Measurements from ENCODE around the gene KDM2A. TPM values are rescaled to one million over a fixed set of nuclear protein-coding genes. Genes with fewer than 3 reads are reported as not detected.

The KDM2A gene
- total RNA-seq, 1 donor from 2014 or later: 70.4 TPM

- no peak for FAIRE-seq
- no peak overlapping the region for H3K4me3 Mint-ChIP-seq (ENCODE audit: unreplicated experiment)
- Histone ChIP-seq H2AFZ (ENCODE audit: low read depth, low read length) (no peak overlapping the region), H3K36me3 (ENCODE audit: insufficient read depth, low read length) (peaks cover 24% of the 10 kb centered on the region), H4K20me1 (ENCODE audit: insufficient read depth, low read length) (peaks cover 51% of the 10 kb centered on the region), H3K9ac (ENCODE audit: low read length) (no peak overlapping the region), H3K4me2 (ENCODE audit: low read length) (no peak overlapping the region), H3K27me3 (ENCODE audit: insufficient read depth, low read length) (no peaks in the 10 kb centered on the region), H3K4me1 (ENCODE audit: insufficient read depth, low read length) (peaks cover 16% of the 10 kb centered on the region), H3K4me3 (ENCODE audit: insufficient read depth, low read depth, low read length) (no peak overlapping the region), H3K9me3 (ENCODE audit: insufficient read depth, low read depth, low read length) (peaks cover 3% of the 10 kb centered on the region), H3K27ac (ENCODE audit: low read depth, low read length) (no peak overlapping the region), H3K79me2 (ENCODE audit: insufficient read depth, low read length) (peaks cover 48% of the 10 kb centered on the region)
- TF ChIP-seq, protein P1, sequence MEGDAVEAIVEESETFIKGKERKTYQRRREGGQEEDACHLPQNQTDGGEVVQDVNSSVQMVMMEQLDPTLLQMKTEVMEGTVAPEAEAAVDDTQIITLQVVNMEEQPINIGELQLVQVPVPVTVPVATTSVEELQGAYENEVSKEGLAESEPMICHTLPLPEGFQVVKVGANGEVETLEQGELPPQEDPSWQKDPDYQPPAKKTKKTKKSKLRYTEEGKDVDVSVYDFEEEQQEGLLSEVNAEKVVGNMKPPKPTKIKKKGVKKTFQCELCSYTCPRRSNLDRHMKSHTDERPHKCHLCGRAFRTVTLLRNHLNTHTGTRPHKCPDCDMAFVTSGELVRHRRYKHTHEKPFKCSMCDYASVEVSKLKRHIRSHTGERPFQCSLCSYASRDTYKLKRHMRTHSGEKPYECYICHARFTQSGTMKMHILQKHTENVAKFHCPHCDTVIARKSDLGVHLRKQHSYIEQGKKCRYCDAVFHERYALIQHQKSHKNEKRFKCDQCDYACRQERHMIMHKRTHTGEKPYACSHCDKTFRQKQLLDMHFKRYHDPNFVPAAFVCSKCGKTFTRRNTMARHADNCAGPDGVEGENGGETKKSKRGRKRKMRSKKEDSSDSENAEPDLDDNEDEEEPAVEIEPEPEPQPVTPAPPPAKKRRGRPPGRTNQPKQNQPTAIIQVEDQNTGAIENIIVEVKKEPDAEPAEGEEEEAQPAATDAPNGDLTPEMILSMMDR (IDR thresholded peaks at IDR 0.05; ENCODE audit: insufficient read depth, low read depth, low read length): no peak
- TF ChIP-seq EZH2 (IDR thresholded peaks at IDR 0.05; ENCODE audit: insufficient read depth, low read length): no peak
- H3K27ac Mint-ChIP-seq (ENCODE audit: unreplicated experiment): no peak overlapping the region
- H3K27me3 Mint-ChIP-seq (ENCODE audit: low read depth, unreplicated experiment): no peaks in the 10 kb centered on the region
- H3K4me1 Mint-ChIP-seq (ENCODE audit: low read depth, unreplicated experiment): peaks cover 4% of the 10 kb centered on the region
- DNase-seq (ENCODE audit: low read depth): no peak
- peaks cover 46% of the 10 kb centered on the region for H3K36me3 Mint-ChIP-seq (ENCODE audit: low read depth, unreplicated experiment)
- peaks cover 9% of the 10 kb centered on the region for H3K9me3 Mint-ChIP-seq (ENCODE audit: unreplicated experiment)
These were observed 176.8 kb downstream of the KDM2A start for GRCh38 chr11:67295846-67296245.

- TF ChIP-seq, protein P1 (IDR thresholded peaks at IDR 0.05; ENCODE audit: insufficient read depth, low read depth, low read length): no peak
- no peak for TF ChIP-seq EZH2 (IDR thresholded peaks at IDR 0.05; ENCODE audit: insufficient read depth, low read length)
- Histone ChIP-seq H3K4me1 (ENCODE audit: insufficient read depth, low read length) (no peaks in the 10 kb centered on the region), H3K36me3 (ENCODE audit: insufficient read depth, low read length) (peaks cover 15% of the 10 kb centered on the region), H3K27me3 (ENCODE audit: insufficient read depth, low read length) (no peaks in the 10 kb centered on the region), H4K20me1 (ENCODE audit: insufficient read depth, low read length) (peaks cover 41% of the 10 kb centered on the region), H3K4me3 (ENCODE audit: insufficient read depth, low read depth, low read length) (no peak overlapping the region), H3K9ac (ENCODE audit: low read length) (no peak overlapping the region), H3K9me3 (ENCODE audit: insufficient read depth, low read depth, low read length) (peaks cover 3% of the 10 kb centered on the region), H3K4me2 (ENCODE audit: low read length) (no peak overlapping the region), H2AFZ (ENCODE audit: low read depth, low read length) (no peak overlapping the region), H3K27ac (ENCODE audit: low read depth, low read length) (no peak overlapping the region), H3K79me2 (ENCODE audit: insufficient read depth, low read length) (peaks cover 30% of the 10 kb centered on the region)
- DNase-seq (ENCODE audit: low read depth): no peak
- Mint-ChIP-seq H3K27ac (ENCODE audit: unreplicated experiment) (no peak overlapping the region), H3K36me3 (ENCODE audit: low read depth, unreplicated experiment) (peaks cover 35% of the 10 kb centered on the region), H3K4me3 (ENCODE audit: unreplicated experiment) (no peak overlapping the region), H3K4me1 (ENCODE audit: low read depth, unreplicated experiment) (no peaks in the 10 kb centered on the region), H3K27me3 (ENCODE audit: low read depth, unreplicated experiment) (no peaks in the 10 kb centered on the region), H3K9me3 (ENCODE audit: unreplicated experiment) (peaks cover 9% of the 10 kb centered on the region)
- FAIRE-seq: no peak
These were observed 179.7 kb downstream of the KDM2A start for GRCh38 chr11:67298786-67299185.

- H3K4me1 ChIP-seq (ENCODE audit: insufficient read depth, low read length): peaks cover 8% of the 10 kb centered on the region
- Mint-ChIP-seq H3K36me3 (ENCODE audit: low read depth, unreplicated experiment) (peaks cover 32% of the 10 kb centered on the region), H3K4me1 (ENCODE audit: low read depth, unreplicated experiment) (peaks cover 2% of the 10 kb centered on the region), H3K27me3 (ENCODE audit: low read depth, unreplicated experiment) (peaks cover 1% of the 10 kb centered on the region), H3K4me3 (ENCODE audit: unreplicated experiment) (no peak overlapping the region), H3K9me3 (ENCODE audit: unreplicated experiment) (peaks cover 9% of the 10 kb centered on the region), H3K27ac (ENCODE audit: unreplicated experiment) (no peak overlapping the region)
- H3K27ac ChIP-seq (ENCODE audit: low read depth, low read length): no peak overlapping the region
- H2AFZ ChIP-seq (ENCODE audit: low read depth, low read length): no peak overlapping the region
- DNase-seq (ENCODE audit: low read depth) (no peak), FAIRE-seq (no peak)
- no peak overlapping the region for H3K4me3 ChIP-seq (ENCODE audit: insufficient read depth, low read depth, low read length)
- peaks cover 23% of the 10 kb centered on the region for H3K79me2 ChIP-seq (ENCODE audit: insufficient read depth, low read length)
- TF ChIP-seq, protein P1 (IDR thresholded peaks at IDR 0.05; ENCODE audit: insufficient read depth, low read depth, low read length): no peak
- TF ChIP-seq EZH2 (IDR thresholded peaks at IDR 0.05; ENCODE audit: insufficient read depth, low read length): no peak
- peaks cover 34% of the 10 kb centered on the region for H4K20me1 ChIP-seq (ENCODE audit: insufficient read depth, low read length)
- H3K27me3 ChIP-seq (ENCODE audit: insufficient read depth, low read length): no peaks in the 10 kb centered on the region
- no peak overlapping the region for H3K4me2 ChIP-seq (ENCODE audit: low read length)
- no peak overlapping the region for H3K9ac ChIP-seq (ENCODE audit: low read length)
- H3K9me3 ChIP-seq (ENCODE audit: insufficient read depth, low read depth, low read length): peaks cover 3% of the 10 kb centered on the region
- H3K36me3 ChIP-seq (ENCODE audit: insufficient read depth, low read length): peaks cover 11% of the 10 kb centered on the region
These were observed 180.6 kb downstream of the KDM2A start for GRCh38 chr11:67299471-67300191.

Measured in astrocyte (in vitro differentiated cells and primary cell).